Tongue (tissue), 2 donors: Measurements from ENCODE around the gene WDFY1. TPM values are rescaled to one million over a fixed set of nuclear protein-coding genes. Genes with fewer than 3 reads are reported as not detected.

Source experiments
- DNase-seq: peaks from one replicate; pipeline ENCODE4 v3.0.0-alpha.2; 2015
- total RNA-seq: library from RNA; depleted of rRNA; stranded (reverse); fragments of >200 nt; gene quantifications from one replicate; pipeline ENCODE4 v1.2.3, GENCODE V29; 2014

Gene WDFY1
- total RNA-seq, 1 donor from 2014 or later = 58.8 TPM

- DNase-seq = peak; percentile 19
Measured at GRCh38 chr2:223930103-223930976, 14.8 kb downstream of the WDFY1 start.

- no peak for DNase-seq
Measured at GRCh38 chr2:223929571-223930102, 15.5 kb downstream of the WDFY1 start.

GRCh38 chr2:223928113-223929006 is 16.8 kb downstream of the WDFY1 start:
- no peak for DNase-seq

- no peak for DNase-seq
Measured at GRCh38 chr2:223925106-223925505, 20.0 kb downstream of the WDFY1 start.

- no peak for DNase-seq
Measured at GRCh38 chr2:223923976-223924375, 21.2 kb downstream of the WDFY1 start.

- DNase-seq = no peak
Measured at GRCh38 chr2:223922308-223922707, 22.8 kb downstream of the WDFY1 start.

GRCh38 chr2:223921204-223921603 is 23.9 kb downstream of the WDFY1 start:
- DNase-seq = no peak

GRCh38 chr2:223920109-223920508 is 25.0 kb downstream of the WDFY1 start:
- DNase-seq = no peak

- DNase-seq = no peak
Measured at GRCh38 chr2:223918671-223919134, 26.4 kb downstream of the WDFY1 start.

- DNase-seq = no peak
Measured at GRCh38 chr2:223916181-223916920, 28.8 kb downstream of the WDFY1 start.

- DNase-seq = no peak
Measured at GRCh38 chr2:223915071-223915470, 30.1 kb downstream of the WDFY1 start.

- DNase-seq = no peak
Measured at GRCh38 chr2:223914324-223914723, 30.8 kb downstream of the WDFY1 start.

GRCh38 chr2:223909001-223909741 is 36.0 kb downstream of the WDFY1 start:
- DNase-seq = no peak

- DNase-seq = no peak
Measured at GRCh38 chr2:223908304-223908998, 36.7 kb downstream of the WDFY1 start.

- no peak for DNase-seq
Measured at GRCh38 chr2:223905996-223906395, 39.1 kb downstream of the WDFY1 start.

- no peak for DNase-seq
Measured at GRCh38 chr2:223901854-223902253, 43.3 kb downstream of the WDFY1 start.

- DNase-seq = no peak
Measured at GRCh38 chr2:223901311-223901710, 43.8 kb downstream of the WDFY1 start.

GRCh38 chr2:223900531-223900930 is 44.6 kb downstream of the WDFY1 start:
- no peak for DNase-seq

GRCh38 chr2:223900066-223900465 is 45.1 kb downstream of the WDFY1 start:
- DNase-seq = no peak

- no peak for DNase-seq
Measured at GRCh38 chr2:223897669-223898330, 47.3 kb downstream of the WDFY1 start.
